ENCODE results near the gene TCF4.
A peak's percentile ranks its signal among the peaks of the same experiment; 100 is the strongest.

TCF4 gene

GRCh38 chr18:55346961-55347740 lies 240.8 kb downstream of the TCF4 start:
- TF ChIP-seq CTCF (IDR thresholded peaks at IDR 0.05; ENCODE audit: control insufficient read depth, extremely low read depth, insufficient read depth): no peak
- no peak for DNase-seq (ENCODE audit: low read depth)
- H3K4me3 ChIP-seq (ENCODE audit: low read depth, low read length): no peak overlapping the region

- no peak for DNase-seq (ENCODE audit: low read depth)
- no peak for TF ChIP-seq CTCF (IDR thresholded peaks at IDR 0.05; ENCODE audit: control insufficient read depth, extremely low read depth, insufficient read depth)
- H3K4me3 ChIP-seq (ENCODE audit: low read depth, low read length): no peak overlapping the region
These were observed 241.6 kb downstream of the TCF4 start for GRCh38 chr18:55346387-55346786.

- DNase-seq (ENCODE audit: low read depth): no peak
These were observed 242.7 kb downstream of the TCF4 start for GRCh38 chr18:55345103-55345950.

GRCh38 chr18:55343396-55344073 lies 244.5 kb downstream of the TCF4 start:
- peak; percentile 45 for TF ChIP-seq CTCF (IDR thresholded peaks at IDR 0.05; ENCODE audit: control insufficient read depth, extremely low read depth, insufficient read depth)

More at GRCh38 chr18:55345103-55345950, 242.7 kb downstream of the TCF4 start:
- TF ChIP-seq CTCF (IDR thresholded peaks at IDR 0.05; ENCODE audit: control insufficient read depth, extremely low read depth, insufficient read depth): no peak
- no peak overlapping the region for H3K4me3 ChIP-seq (ENCODE audit: low read depth, low read length)

GRCh38 chr18:55340998-55341397 lies 247.0 kb downstream of the TCF4 start:
- TF ChIP-seq CTCF (IDR thresholded peaks at IDR 0.05; ENCODE audit: control insufficient read depth, extremely low read depth, insufficient read depth): no peak
- DNase-seq (ENCODE audit: low read depth): no peak
- H3K4me3 ChIP-seq (ENCODE audit: low read depth, low read length): no peak overlapping the region

More at GRCh38 chr18:55343396-55344073, 244.5 kb downstream of the TCF4 start:
- no peak for DNase-seq (ENCODE audit: low read depth)
- H3K4me3 ChIP-seq (ENCODE audit: low read depth, low read length): no peak overlapping the region

- TF ChIP-seq CTCF (IDR thresholded peaks at IDR 0.05; ENCODE audit: control insufficient read depth, extremely low read depth, insufficient read depth): no peak
- no peak overlapping the region for H3K4me3 ChIP-seq (ENCODE audit: low read depth, low read length)
- no peak for DNase-seq (ENCODE audit: low read depth)
These were observed 248.0 kb downstream of the TCF4 start for GRCh38 chr18:55339990-55340389.
